Measurements from ENCODE around the gene NHERF1.

- TF ChIP-seq CTCF (conservative IDR thresholded peaks at IDR 0.05; ENCODE audit: low read length) (no peak), EZH2phosphoT487 (IDR thresholded peaks at IDR 0.05; ENCODE audit: borderline replicate concordance, low read depth, low read length) (no peak)
These were observed 11.5 kb downstream of the NHERF1 start for GRCh38 chr17:74759941-74760340.

All from OCI-LY7 (cell line).